ENCODE measurements around the gene CPNE4.

Gene CPNE4

DNA sequence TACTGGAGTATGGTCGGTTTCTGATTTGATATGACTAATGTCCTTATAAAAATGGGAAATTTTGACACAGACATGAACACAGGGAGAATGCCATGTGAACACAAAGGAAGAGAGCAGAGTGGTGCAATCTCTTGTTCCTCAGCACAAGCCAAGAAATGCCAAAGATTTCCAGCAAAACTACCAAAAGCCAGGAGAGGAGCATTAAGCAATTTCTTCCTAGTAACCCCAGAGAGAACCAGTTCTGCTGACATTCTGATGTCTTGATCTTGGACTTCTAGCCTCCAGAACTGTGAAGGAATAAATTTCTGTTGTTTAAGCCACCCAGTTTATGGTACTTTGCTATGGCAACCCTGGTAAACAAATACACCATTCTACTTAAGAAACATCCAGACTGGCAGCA lies 304.2 kb downstream of the CPNE4 start:
- no peak for DNase-seq (ENCODE audit: low read depth)
- no peak overlapping the region for H3K4me3 ChIP-seq (ENCODE audit: low read depth, low read length)
- TF ChIP-seq CTCF (conservative IDR thresholded peaks at IDR 0.05; ENCODE audit: low read depth, low read length): no peak

DNA sequence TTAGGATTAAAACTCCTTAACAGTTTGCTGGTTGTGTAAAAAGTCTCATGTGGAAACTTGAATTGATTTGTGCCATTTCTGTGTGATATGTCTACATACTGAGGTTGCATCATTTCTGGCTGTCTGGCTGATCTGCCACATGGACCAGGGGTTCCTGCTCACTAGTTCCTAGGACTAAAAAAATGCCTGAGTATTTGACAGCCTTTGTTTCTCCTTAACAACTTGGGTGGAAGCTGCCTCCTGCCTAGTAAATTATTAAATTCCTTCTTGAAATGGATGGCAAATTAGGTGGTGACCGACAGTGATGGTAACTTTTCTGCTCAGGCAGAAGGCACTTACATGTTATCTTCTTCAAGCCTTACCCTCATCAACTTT lies 305.2 kb downstream of the CPNE4 start:
- no peak overlapping the region for H3K4me3 ChIP-seq (ENCODE audit: low read depth, low read length)
- no peak for TF ChIP-seq CTCF (conservative IDR thresholded peaks at IDR 0.05; ENCODE audit: low read depth, low read length)
- DNase-seq (ENCODE audit: low read depth): no peak

DNA sequence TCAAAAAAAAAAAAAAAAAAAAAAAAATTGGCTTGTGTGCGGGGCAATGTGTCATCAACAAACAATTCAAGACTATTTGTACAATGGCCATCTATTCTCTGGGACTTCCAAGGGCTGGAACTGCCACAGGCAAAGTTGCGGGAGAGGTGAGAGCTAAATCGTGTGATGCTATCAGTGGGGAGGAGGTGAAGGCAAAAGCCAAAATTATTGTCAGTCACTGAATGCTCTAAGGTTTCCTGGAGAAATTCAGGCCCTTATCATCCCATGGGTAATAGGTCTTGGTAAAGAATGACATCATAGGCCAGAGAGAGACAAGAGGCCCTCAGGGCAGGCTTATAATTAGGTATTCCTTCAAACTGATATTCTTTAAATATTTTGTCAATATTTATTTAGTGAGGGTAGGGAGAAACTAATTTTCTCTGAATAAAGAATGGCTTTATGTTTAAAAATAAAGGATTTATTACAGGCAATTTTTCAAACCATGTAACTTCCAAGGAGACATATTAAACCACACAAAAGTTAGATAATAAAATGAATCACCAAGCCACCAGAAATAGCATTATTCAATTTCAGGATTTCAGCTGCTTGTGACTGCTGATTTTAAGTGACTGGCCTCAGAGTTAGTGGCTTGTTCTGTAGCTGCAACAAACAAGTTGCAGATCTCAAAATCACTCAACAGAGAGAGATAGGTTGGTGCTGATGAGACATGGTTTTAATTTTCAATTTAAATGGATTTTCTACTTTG lies 305.7 kb downstream of the CPNE4 start:
- DNase-seq (ENCODE audit: low read depth): no peak
- TF ChIP-seq CTCF (conservative IDR thresholded peaks at IDR 0.05; ENCODE audit: low read depth, low read length): no peak
- H3K4me3 ChIP-seq (ENCODE audit: low read depth, low read length): no peak overlapping the region

DNA sequence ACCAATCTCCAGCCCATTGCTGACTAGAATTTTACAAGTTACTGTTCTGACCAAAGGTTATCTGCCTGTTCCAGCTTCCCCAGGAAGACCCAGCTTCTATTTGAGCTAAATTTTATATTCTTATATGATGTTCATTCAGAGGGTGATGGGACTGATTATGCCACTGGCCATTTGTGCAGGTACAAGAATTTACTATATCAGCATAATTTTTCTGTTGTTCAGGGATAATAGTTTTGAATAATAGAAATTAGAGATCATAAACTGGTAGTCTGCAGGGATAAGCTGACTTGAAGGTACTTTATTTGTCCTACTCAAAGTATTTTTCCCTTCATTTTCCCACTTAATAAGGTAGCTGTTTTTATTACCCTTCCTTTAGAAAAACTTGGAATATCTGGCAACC lies 309.4 kb downstream of the CPNE4 start:
- no peak overlapping the region for H3K4me3 ChIP-seq (ENCODE audit: low read depth, low read length)
- TF ChIP-seq CTCF (conservative IDR thresholded peaks at IDR 0.05; ENCODE audit: low read depth, low read length): no peak
- DNase-seq (ENCODE audit: low read depth): no peak

DNA sequence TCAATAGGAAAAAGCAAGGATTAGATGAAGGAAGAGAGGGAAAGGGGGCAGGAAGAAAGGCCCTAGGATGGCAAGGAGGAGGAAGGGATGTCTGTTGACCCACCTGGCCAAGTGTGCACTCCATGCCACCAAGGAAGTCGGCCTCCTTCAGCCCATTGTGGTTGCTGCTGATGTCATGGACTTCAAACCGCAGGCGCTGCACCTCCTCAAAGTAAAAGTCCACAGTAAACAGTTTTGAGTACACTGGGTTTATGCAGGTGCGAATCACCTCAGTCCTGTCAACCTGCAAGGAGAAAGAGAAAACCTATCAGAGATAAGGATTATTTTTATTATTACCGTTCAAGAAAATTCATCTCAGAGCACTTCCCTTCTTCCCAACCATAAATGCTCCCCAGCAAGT lies 311.5 kb downstream of the CPNE4 start:
- no peak overlapping the region for H3K4me3 ChIP-seq (ENCODE audit: low read depth, low read length)
- DNase-seq (ENCODE audit: low read depth): no peak
- no peak for TF ChIP-seq CTCF (conservative IDR thresholded peaks at IDR 0.05; ENCODE audit: low read depth, low read length)

- DNase-seq (ENCODE audit: low read depth): no peak
- TF ChIP-seq CTCF (conservative IDR thresholded peaks at IDR 0.05; ENCODE audit: low read depth, low read length): no peak
- no peak overlapping the region for H3K4me3 ChIP-seq (ENCODE audit: low read depth, low read length)
These were observed 317.3 kb downstream of the CPNE4 start for GRCh38 chr3:131717493-131717892.

DNA sequence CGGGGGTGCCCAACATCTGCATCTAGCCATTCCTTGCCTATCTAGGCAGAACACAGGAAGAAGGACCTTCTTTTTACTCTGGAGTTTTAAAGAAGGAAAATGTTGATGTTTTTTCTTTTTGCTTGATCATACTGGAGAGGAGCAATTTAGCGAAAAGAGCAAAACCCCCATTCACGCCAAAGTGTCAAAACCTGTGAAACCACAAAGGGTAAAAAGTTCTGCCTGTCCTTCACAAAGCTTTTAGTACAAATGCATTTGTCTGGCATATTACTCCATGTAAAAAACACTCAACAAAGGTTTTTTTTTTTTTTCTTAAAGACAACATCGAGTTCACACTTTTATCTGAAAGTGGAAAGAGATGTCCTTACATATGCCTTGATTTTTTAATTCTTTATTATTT lies 317.9 kb downstream of the CPNE4 start:
- no peak for TF ChIP-seq CTCF (conservative IDR thresholded peaks at IDR 0.05; ENCODE audit: low read depth, low read length)
- no peak for DNase-seq (ENCODE audit: low read depth)
- no peak overlapping the region for H3K4me3 ChIP-seq (ENCODE audit: low read depth, low read length)
